ENCODE results near the gene ZNF691.

DNA sequence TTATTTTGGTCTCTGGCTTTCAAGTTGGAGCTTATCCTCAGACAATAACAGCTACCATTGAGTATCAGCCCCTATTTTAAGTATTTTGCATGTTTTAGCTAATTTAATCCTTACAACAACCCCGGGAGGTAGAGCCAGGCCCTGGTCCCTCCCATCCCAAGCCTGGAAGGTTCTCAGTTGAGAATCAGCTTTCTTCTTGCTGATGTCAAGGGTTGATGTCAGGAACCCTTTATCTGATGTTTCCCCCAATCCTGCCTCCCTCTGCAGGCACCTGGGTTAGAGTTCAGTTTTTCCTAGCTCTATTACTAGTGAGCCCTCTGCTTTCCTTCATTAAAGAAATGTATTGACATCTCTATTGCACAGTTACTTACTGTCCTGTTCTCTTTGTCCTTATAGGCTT is 25.6 kb upstream of the ZNF691 start:
- TF ChIP-seq GATA2 (IDR thresholded peaks at IDR 0.05; ENCODE audit: low read depth, low read length) (no peak), GATA3 (IDR thresholded peaks at IDR 0.05; ENCODE audit: low read depth, low read length) (no peak)

Data from SH-SY5Y (cell line).